Measurements from ENCODE around the gene TSC2.

The TSC2 gene

DNA sequence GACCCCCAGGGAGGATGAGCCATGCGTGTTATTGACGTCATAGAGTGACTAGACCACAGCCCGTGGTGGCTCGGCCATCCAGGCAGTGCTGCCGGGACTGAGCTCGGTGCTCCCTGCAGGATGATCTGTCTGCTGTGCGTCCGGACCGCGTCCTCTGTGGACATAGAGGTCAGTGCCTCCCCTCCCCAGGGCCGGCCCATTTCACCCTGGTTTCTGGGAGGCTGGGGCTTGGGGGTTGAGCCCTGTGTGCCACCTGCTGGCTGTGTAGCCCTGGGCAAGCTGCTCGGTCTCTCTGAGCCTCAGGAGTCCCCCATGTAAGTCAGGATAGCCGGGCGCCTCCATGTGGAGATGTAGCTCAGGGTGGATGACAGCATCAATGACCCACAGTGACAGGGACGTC, 8.3 kb downstream of the TSC2 start:
- ATAC-seq (ENCODE audit: low read depth) (no peak), DNase-seq (ENCODE audit: low spot score in 2 of 2) (no peak)
- H3K4me3 Mint-ChIP-seq: no peak overlapping the region
- peaks cover 18% of the 10 kb centered on the region for H3K36me3 Mint-ChIP-seq
- no peak overlapping the region for H3K27ac Mint-ChIP-seq
- no peaks in the 10 kb centered on the region for H3K9me3 Mint-ChIP-seq
- H3K27me3 Mint-ChIP-seq: no peaks in the 10 kb centered on the region
- peaks cover 2% of the 10 kb centered on the region for H3K4me1 Mint-ChIP-seq

DNA sequence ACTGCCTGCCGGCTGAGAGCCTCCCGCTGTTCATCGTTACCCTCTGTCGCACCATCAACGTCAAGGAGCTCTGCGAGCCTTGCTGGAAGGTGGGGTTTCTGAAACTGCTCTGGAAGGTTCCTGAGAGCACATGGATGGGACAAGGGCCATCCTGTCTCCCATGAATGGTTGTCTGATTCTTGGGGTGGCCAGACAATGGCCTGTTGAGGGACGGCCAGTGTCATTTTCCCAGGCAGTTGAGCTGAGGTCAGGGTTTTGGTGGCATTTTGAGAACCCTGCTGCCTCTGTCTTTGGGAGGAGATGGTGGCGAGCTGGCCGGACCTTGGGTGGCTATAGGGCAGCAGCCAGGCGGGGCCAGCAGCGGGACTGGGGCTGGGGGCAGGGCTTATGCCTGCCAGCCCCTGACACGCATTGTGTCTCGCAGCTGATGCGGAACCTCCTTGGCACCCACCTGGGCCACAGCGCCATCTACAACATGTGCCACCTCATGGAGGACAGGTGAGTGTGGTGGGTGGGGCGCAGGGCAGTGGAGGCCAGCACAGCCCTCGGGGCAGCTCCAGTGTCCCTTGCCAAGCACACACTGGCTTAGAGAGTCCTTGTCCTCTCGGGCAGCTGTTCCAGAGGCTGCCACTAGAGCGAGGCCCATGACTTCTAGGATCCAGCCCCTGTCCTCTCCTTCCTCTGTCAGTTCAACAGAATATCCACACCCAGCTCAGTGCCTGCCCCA, 9.1 kb downstream of the TSC2 start:
- Mint-ChIP-seq H3K36me3 (peaks cover 18% of the 10 kb centered on the region), H3K27ac (no peak overlapping the region), H3K4me3 (no peak overlapping the region), H3K4me1 (peaks cover 2% of the 10 kb centered on the region), H3K27me3 (no peaks in the 10 kb centered on the region), H3K9me3 (no peaks in the 10 kb centered on the region)
- DNase-seq (ENCODE audit: low spot score in 2 of 2) (no peak), ATAC-seq (ENCODE audit: low read depth) (no peak)

DNA sequence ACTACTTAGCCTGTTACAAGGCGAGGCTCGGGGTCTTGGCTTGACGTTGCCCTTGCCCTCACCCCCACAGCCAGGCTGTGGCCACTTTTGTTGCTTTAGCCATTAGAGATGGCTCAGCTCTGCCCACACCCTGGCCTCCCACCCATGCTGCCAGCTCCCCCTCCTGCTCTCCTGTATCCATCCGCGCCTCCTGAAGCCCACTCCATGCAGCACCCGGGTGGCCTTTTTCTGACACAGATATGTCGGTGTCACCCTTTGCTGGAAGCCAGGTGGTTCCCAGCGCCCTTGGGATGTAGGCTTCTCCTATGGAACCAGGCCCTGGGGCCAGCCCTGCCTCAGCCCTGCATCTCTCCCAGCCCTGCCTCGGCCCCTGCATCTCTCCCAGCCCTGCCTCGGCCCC, 9.7 kb downstream of the TSC2 start:
- ATAC-seq (ENCODE audit: low read depth) (no peak), DNase-seq (ENCODE audit: low spot score in 2 of 2) (no peak)
- Mint-ChIP-seq H3K36me3 (peaks cover 17% of the 10 kb centered on the region), H3K27ac (no peak overlapping the region), H3K9me3 (no peaks in the 10 kb centered on the region), H3K4me1 (peaks cover 2% of the 10 kb centered on the region), H3K27me3 (no peaks in the 10 kb centered on the region), H3K4me3 (no peak overlapping the region)

DNA sequence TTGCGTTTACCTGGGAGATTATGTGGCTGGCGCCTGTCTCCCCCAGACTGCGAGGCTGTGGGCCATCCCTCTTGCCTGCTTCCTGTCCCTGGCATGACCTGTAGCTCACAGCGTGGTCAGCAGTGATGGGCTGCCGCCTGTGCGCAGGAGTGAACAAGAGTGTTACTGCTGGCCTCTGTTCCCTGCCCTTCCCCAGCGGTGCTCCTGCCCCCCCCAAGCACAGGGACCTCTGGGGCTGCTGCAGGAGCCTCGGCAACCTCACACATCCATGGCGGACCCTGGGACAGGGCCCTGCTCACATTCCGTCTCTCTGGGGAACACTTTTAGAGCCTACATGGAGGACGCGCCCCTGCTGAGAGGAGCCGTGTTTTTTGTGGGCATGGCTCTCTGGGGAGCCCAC, 10.6 kb downstream of the TSC2 start:
- no peak for ATAC-seq (ENCODE audit: low read depth)
- Mint-ChIP-seq H3K27ac (no peak overlapping the region), H3K9me3 (no peaks in the 10 kb centered on the region)

GRCh38 chr16:2058872-2059271, 11.1 kb downstream of the TSC2 start:
- H3K36me3 Mint-ChIP-seq: peaks cover 11% of the 10 kb centered on the region
- no peak overlapping the region for H3K4me3 Mint-ChIP-seq
- H3K4me1 Mint-ChIP-seq: peaks cover 2% of the 10 kb centered on the region
- no peak overlapping the region for H3K27ac Mint-ChIP-seq
- H3K27me3 Mint-ChIP-seq: no peaks in the 10 kb centered on the region
- DNase-seq (ENCODE audit: low spot score in 2 of 2) (no peak), ATAC-seq (ENCODE audit: low read depth) (no peak)
- no peaks in the 10 kb centered on the region for H3K9me3 Mint-ChIP-seq

More for the DNA sequence above, 10.6 kb downstream of the TSC2 start:
- no peak for DNase-seq (ENCODE audit: low spot score in 2 of 2)
- peaks cover 13% of the 10 kb centered on the region for H3K36me3 Mint-ChIP-seq
- H3K27me3 Mint-ChIP-seq: no peaks in the 10 kb centered on the region
- H3K4me3 Mint-ChIP-seq: no peak overlapping the region
- peaks cover 2% of the 10 kb centered on the region for H3K4me1 Mint-ChIP-seq

DNA sequence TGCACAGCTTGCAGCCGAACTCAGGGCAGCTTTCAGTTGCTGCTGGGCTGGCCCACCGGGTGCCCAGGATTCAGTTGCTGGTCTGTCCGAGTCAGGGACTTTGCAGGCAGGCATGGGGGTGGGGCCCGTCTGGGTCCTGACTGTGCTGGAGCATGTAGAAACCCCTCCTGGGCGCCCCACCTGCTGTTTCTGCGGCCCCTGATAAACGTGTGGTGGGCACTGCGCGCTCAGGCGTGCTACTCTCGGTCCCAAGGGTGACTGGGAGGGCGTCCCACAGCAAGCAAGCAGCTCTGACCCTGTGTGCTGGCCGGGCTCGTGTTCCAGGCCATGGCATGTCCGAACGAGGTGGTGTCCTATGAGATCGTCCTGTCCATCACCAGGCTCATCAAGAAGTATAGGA, 12.6 kb downstream of the TSC2 start:
- Mint-ChIP-seq H3K9me3 (no peaks in the 10 kb centered on the region), H3K36me3 (peaks cover 9% of the 10 kb centered on the region)

GRCh38 chr16:2061023-2061422, 13.2 kb downstream of the TSC2 start:
- no peak for DNase-seq (ENCODE audit: low spot score in 2 of 2)
- H3K4me1 Mint-ChIP-seq: peaks cover 4% of the 10 kb centered on the region
- no peak overlapping the region for H3K27ac Mint-ChIP-seq
- H3K4me3 Mint-ChIP-seq: no peak overlapping the region
- no peaks in the 10 kb centered on the region for H3K27me3 Mint-ChIP-seq
- H3K9me3 Mint-ChIP-seq: no peaks in the 10 kb centered on the region
- peaks cover 11% of the 10 kb centered on the region for H3K36me3 Mint-ChIP-seq
- ATAC-seq (ENCODE audit: low read depth): no peak

More for the DNA sequence above, 12.6 kb downstream of the TSC2 start:
- H3K27me3 Mint-ChIP-seq: no peaks in the 10 kb centered on the region
- ATAC-seq (ENCODE audit: low read depth): no peak
- no peak overlapping the region for H3K4me3 Mint-ChIP-seq
- H3K27ac Mint-ChIP-seq: no peak overlapping the region
- no peak for DNase-seq (ENCODE audit: low spot score in 2 of 2)
- peaks cover 2% of the 10 kb centered on the region for H3K4me1 Mint-ChIP-seq

- H3K9me3 Mint-ChIP-seq: no peaks in the 10 kb centered on the region
- peaks cover 4% of the 10 kb centered on the region for H3K4me1 Mint-ChIP-seq
- DNase-seq (ENCODE audit: low spot score in 2 of 2): no peak
- H3K36me3 Mint-ChIP-seq: peaks cover 14% of the 10 kb centered on the region
- H3K27ac Mint-ChIP-seq: no peak overlapping the region
- no peaks in the 10 kb centered on the region for H3K27me3 Mint-ChIP-seq
- no peak for ATAC-seq (ENCODE audit: low read depth)
- no peak overlapping the region for H3K4me3 Mint-ChIP-seq
Observed at GRCh38 chr16:2061526-2061925, 13.7 kb downstream of the TSC2 start.

DNA sequence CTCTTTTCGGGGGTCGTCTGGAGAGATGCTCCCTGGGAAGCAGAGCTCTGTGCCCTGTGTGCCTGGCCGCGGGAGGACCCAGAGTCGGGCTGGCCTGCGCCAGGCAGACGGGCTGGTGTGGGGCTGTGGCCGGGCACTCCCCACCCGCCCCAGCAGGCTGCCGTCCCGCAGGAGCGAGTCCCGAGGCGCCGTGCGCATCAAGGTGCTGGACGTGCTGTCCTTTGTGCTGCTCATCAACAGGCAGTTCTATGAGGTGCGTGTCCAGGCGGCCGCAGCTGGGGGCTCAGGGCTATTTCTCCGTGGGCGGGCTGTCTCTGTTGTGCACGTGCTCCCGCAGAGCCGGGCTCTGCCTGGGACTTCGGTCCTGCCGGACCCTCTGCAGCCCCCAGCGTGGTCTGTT, 15.0 kb downstream of the TSC2 start:
- Mint-ChIP-seq H3K27me3 (no peaks in the 10 kb centered on the region), H3K9me3 (no peaks in the 10 kb centered on the region), H3K4me1 (peaks cover 4% of the 10 kb centered on the region), H3K4me3 (no peak overlapping the region), H3K27ac (no peak overlapping the region), H3K36me3 (peaks cover 9% of the 10 kb centered on the region)
- ATAC-seq (ENCODE audit: low read depth) (no peak), DNase-seq (ENCODE audit: low spot score in 2 of 2) (no peak)

- no peaks in the 10 kb centered on the region for H3K9me3 Mint-ChIP-seq
- no peak overlapping the region for H3K4me3 Mint-ChIP-seq
Observed at GRCh38 chr16:2063861-2064260, 16.1 kb downstream of the TSC2 start.

GRCh38 chr16:2064368-2064945, 16.7 kb downstream of the TSC2 start:
- Mint-ChIP-seq H3K27ac (no peak overlapping the region), H3K9me3 (no peaks in the 10 kb centered on the region), H3K4me1 (peaks cover 2% of the 10 kb centered on the region), H3K4me3 (no peak overlapping the region), H3K36me3 (peaks cover 5% of the 10 kb centered on the region), H3K27me3 (no peaks in the 10 kb centered on the region)
- DNase-seq (ENCODE audit: low spot score in 2 of 2): no peak
- ATAC-seq (ENCODE audit: low read depth): no peak

More at GRCh38 chr16:2063861-2064260, 16.1 kb downstream of the TSC2 start:
- H3K27me3 Mint-ChIP-seq: no peaks in the 10 kb centered on the region
- peaks cover 2% of the 10 kb centered on the region for H3K4me1 Mint-ChIP-seq
- ATAC-seq (ENCODE audit: low read depth) (no peak), DNase-seq (ENCODE audit: low spot score in 2 of 2) (no peak)
- no peak overlapping the region for H3K27ac Mint-ChIP-seq
- peaks cover 5% of the 10 kb centered on the region for H3K36me3 Mint-ChIP-seq

- no peak overlapping the region for H3K4me3 Mint-ChIP-seq
- H3K27me3 Mint-ChIP-seq: no peaks in the 10 kb centered on the region
- peaks cover 2% of the 10 kb centered on the region for H3K4me1 Mint-ChIP-seq
- ATAC-seq (ENCODE audit: low read depth) (no peak), DNase-seq (ENCODE audit: low spot score in 2 of 2) (no peak)
- H3K36me3 Mint-ChIP-seq: peaks cover 9% of the 10 kb centered on the region
- H3K9me3 Mint-ChIP-seq: no peaks in the 10 kb centered on the region
- no peak overlapping the region for H3K27ac Mint-ChIP-seq
Observed at GRCh38 chr16:2066139-2066538, 18.4 kb downstream of the TSC2 start.

DNA sequence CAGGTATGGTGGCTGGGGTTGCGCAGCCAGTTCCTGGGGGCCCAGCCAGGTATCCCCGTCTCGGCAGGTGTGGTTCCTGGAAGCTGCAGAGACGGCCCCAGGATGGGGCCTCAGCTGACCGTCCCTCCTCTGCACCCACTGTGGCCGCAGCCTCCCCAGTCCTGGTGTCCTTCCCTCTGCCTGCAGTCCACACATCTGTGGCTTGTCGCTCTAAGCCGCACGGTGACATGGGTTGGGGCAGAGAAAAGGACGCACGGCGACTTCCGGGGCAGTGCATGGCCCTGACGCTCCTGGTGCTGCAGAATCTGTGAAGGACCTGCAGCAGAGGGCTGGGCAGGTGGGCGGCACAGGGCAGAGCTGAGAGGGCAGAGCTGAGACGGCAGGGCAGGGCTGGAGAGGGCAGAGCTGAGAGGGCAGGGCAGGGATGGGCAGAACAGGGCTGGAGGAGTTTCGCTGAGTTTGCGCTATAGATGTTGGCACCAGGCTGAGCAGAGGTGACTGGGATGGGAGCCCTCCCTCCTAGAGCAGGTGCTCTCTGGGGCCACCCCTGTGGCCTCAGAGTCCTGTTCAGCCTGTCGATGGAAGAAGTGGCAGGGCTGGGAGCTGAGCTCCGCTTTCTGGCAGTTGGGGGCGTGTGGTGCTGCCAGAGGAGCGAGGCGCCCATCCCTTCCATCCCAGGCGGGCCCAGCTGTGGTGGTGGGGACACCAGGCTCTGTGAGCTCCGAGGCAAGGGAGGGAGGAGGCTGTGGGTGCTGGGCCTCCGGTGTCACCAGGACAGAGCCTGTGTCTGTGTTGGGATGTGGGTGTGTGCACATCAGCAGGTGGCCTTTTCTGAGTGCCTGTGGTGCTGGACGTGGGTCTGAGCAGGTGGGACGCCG, 23.0 kb downstream of the TSC2 start:
- no peak for DNase-seq (ENCODE audit: low spot score in 2 of 2)
- Mint-ChIP-seq H3K4me3 (no peak overlapping the region), H3K4me1 (peaks cover 2% of the 10 kb centered on the region), H3K9me3 (no peaks in the 10 kb centered on the region), H3K27me3 (no peaks in the 10 kb centered on the region), H3K36me3 (peaks cover 24% of the 10 kb centered on the region), H3K27ac (peak overlapping the region; percentile 50)
- no peak for ATAC-seq (ENCODE audit: low read depth)

DNA sequence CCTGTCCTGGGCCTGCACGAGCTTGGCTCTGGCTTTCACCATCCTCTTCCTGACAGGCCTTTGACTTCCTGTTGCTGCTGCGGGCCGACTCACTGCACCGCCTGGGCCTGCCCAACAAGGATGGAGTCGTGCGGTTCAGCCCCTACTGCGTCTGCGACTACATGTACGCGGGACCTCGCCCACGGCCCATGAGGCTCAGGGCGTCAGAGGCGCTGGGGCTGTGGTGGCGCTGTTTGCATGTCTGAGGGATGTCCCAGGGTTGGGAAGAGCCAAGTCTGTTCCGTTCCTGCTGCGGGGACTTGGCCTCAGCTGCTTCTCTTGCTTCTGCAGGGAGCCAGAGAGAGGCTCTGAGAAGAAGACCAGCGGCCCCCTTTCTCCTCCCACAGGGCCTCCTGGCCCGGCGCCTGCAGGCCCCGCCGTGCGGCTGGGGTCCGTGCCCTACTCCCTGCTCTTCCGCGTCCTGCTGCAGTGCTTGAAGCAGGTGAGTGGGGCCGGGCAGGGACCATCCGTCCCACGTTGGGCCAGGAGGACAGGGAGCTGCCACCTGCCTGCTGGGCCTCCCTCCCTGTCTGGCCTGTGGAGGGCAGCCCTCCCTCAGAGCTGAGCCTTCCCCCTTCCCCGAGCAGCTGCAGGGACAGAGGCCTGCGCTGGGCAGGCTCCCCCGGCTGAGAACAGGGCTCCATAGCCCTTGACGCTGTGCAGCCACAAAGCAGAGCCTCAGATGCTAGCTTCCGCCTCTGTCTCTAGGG, 23.8 kb downstream of the TSC2 start:
- H3K27ac Mint-ChIP-seq: no peak overlapping the region
- H3K9me3 Mint-ChIP-seq: no peaks in the 10 kb centered on the region
- H3K4me1 Mint-ChIP-seq: no peaks in the 10 kb centered on the region
- H3K27me3 Mint-ChIP-seq: no peaks in the 10 kb centered on the region
- H3K36me3 Mint-ChIP-seq: peaks cover 21% of the 10 kb centered on the region
- no peak overlapping the region for H3K4me3 Mint-ChIP-seq
- no peak for ATAC-seq (ENCODE audit: low read depth)
- no peak for DNase-seq (ENCODE audit: low spot score in 2 of 2)
